Measurements from ENCODE around the gene PRADC1. TPM values are rescaled to one million over a fixed set of nuclear protein-coding genes. Genes with fewer than 3 reads are reported as not detected.

Gene PRADC1
- total RNA-seq, 1 donor from 2014 or later: 97.4 TPM

DNA sequence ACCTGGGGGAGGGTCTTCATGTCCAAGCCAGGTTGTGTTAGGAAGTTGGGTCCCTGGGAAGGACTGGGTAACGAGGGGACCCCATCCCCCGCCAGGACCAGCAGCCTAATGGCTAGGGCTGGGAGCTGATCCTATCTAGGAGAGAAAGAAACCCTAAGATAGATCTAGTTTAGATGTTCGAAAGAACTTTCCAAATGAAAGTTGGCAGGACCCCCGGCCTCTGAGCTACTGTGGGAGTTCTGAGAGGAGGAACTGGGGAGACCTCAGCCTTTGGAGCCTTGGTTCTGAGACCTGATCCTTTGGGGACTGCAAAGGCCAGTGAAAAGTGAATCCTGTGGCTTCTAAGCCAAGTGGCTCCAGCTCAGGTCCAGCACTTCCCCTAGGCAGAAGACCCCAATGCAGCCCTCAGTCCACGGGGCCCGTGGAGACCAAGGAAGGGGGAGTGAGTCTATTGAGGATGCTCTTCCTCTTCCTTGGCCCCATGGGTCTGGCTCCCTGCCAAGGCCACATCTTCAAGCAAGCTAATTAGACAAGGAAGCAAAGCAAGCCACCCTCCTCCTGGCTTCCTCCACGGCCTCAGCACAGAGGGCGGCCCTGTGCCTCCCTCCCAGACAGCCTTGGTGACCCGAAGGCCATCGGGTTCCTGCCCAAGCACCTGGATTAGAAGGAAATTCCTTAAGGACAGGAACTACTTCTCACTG, 24.5 kb upstream of the PRADC1 start:
- Histone ChIP-seq H3K4me1 (no peaks in the 10 kb centered on the region), H3K4me3 (no peak overlapping the region), H3K9me3 (replicated peaks) (no peaks in the 10 kb centered on the region), H3K27ac (replicated peaks) (no peak overlapping the region), H3K27me3 (ENCODE audit: low read depth) (peaks cover 5% of the 10 kb centered on the region), H3K36me3 (peaks cover 25% of the 10 kb centered on the region)
- no peak for DNase-seq
- intact Hi-C loops (cut with micrococcal nuclease): no loop called here
- TF ChIP-seq, protein P1, sequence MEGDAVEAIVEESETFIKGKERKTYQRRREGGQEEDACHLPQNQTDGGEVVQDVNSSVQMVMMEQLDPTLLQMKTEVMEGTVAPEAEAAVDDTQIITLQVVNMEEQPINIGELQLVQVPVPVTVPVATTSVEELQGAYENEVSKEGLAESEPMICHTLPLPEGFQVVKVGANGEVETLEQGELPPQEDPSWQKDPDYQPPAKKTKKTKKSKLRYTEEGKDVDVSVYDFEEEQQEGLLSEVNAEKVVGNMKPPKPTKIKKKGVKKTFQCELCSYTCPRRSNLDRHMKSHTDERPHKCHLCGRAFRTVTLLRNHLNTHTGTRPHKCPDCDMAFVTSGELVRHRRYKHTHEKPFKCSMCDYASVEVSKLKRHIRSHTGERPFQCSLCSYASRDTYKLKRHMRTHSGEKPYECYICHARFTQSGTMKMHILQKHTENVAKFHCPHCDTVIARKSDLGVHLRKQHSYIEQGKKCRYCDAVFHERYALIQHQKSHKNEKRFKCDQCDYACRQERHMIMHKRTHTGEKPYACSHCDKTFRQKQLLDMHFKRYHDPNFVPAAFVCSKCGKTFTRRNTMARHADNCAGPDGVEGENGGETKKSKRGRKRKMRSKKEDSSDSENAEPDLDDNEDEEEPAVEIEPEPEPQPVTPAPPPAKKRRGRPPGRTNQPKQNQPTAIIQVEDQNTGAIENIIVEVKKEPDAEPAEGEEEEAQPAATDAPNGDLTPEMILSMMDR (IDR thresholded peaks at IDR 0.05; ENCODE audit: borderline replicate concordance): no peak

DNA sequence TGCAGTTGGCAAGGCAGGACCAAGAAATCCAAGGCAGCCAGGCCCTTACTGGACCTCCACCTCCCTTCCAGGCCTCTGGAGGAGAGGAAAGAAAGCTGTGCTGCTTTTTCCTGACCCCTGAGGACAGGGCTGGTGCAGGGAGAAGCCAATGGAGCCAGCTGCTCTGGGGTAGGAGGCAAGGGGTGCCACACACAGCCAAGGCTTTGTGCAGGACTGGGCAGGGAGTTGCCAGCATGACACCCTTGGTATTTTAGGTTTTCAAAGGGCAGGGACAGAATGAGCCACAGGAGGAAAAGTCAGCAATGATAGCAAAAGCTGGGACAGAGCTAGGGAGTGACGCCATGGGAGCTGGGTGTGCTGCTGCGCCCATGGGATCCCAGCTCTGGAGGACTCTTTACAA, 24.0 kb upstream of the PRADC1 start:
- Histone ChIP-seq H3K4me1 (no peaks in the 10 kb centered on the region), H3K36me3 (peaks cover 31% of the 10 kb centered on the region), H3K4me3 (no peak overlapping the region), H3K27me3 (ENCODE audit: low read depth) (peaks cover 5% of the 10 kb centered on the region), H3K27ac (replicated peaks) (no peak overlapping the region), H3K9me3 (replicated peaks) (no peaks in the 10 kb centered on the region)
- intact Hi-C loops (cut with micrococcal nuclease): no loop called here
- TF ChIP-seq, protein P1 (IDR thresholded peaks at IDR 0.05; ENCODE audit: borderline replicate concordance): no peak
- DNase-seq: no peak

DNA sequence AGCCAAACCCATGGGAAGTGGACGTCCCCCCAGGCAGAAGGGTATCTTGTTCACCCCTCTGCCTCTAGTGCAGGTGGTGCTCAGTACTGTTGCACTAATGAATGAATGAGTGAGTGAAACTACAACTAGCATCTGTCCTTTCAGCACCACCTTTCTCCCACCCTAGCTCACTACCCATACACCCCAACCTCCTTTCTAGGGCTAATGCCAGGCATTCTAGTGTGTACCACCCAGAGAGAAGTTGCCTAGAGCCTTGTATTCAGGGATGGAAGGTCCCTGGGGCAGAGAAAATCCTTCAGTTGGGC, 23.5 kb upstream of the PRADC1 start:
- H3K9me3 ChIP-seq (replicated peaks): no peaks in the 10 kb centered on the region
- no peak overlapping the region for H3K4me3 ChIP-seq
- TF ChIP-seq, protein P1 (IDR thresholded peaks at IDR 0.05; ENCODE audit: borderline replicate concordance): no peak
- DNase-seq: no peak
- intact Hi-C loops (cut with micrococcal nuclease): no loop called here
- H3K36me3 ChIP-seq: peaks cover 36% of the 10 kb centered on the region
- no peaks in the 10 kb centered on the region for H3K4me1 ChIP-seq
- peaks cover 5% of the 10 kb centered on the region for H3K27me3 ChIP-seq (ENCODE audit: low read depth)
- H3K27ac ChIP-seq (replicated peaks): no peak overlapping the region

DNA sequence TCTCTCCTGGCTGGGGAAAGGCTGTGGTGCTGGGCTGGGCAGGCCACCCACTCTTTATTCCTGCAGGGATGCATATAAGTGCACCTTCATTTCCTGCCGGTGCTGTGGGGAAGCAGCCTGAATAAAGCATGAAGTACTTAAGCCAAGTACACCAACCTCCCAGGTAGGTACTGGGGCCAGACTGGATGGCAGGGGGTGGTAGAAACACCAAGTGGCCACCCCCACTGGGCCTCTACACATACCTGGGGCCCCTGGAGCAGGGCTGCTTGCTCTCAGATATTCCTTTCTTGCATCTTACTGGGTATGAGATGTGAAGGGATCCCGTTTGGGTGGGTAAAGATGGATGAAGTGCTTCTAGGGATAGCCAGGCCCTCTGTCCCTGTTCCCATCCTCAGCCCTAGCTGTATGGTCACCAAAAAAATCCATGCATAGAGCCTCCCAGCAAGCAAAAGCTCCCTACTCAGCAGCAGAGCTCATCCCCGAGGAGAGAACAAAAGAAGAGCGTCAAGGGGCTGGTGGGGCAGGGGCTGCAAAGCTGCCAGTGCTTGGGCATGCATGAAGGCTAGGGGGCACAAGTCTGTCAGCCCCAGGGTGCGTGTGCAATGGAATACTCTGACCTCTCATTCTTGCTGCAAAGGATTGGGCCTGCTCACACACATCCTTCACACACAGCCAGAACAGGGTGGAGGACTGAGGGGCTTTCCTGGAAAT, 23.0 kb upstream of the PRADC1 start:
- H3K27ac ChIP-seq (replicated peaks): no peak overlapping the region
- DNase-seq: no peak
- TF ChIP-seq, protein P1 (IDR thresholded peaks at IDR 0.05; ENCODE audit: borderline replicate concordance): no peak
- H3K36me3 ChIP-seq: peaks cover 41% of the 10 kb centered on the region
- H3K27me3 ChIP-seq (ENCODE audit: low read depth): peaks cover 5% of the 10 kb centered on the region
- no peaks in the 10 kb centered on the region for H3K4me1 ChIP-seq
- H3K9me3 ChIP-seq (replicated peaks): no peaks in the 10 kb centered on the region
- no peak overlapping the region for H3K4me3 ChIP-seq
- intact Hi-C loops (cut with micrococcal nuclease): no loop called here

DNA sequence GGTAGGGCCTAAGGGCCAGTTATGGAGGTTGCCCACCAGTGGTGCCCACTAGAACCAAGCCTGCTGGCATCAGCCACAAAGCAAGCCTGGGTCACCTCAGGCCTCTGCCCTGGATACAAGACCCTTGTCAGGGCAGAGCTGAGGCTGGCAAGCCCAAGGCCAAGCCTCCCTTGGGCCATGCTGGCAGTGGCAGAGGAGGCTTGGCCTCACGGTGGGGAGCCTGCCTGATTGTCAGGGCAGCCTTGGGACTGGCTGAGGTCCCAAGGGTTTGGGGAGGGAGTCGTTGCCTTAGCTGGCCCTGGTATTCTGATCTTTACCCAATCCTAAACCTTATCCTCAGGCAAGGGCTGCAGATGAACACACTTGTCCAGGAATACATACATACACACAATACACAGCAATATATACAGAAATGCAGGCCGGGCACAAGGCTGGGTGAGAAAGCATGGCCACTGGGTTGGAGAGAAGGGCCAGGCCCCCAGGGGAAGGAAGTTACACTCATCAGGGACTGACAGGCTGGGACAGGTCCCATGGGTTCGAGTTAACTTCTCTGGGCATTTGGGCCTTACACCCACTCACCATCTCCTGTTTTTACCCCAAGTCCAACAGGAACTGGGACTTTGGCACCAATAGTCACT, 22.1 kb upstream of the PRADC1 start:
- Histone ChIP-seq H3K27me3 (ENCODE audit: low read depth) (no peaks in the 10 kb centered on the region), H3K4me1 (no peaks in the 10 kb centered on the region), H3K9me3 (replicated peaks) (no peaks in the 10 kb centered on the region), H3K4me3 (no peak overlapping the region), H3K36me3 (peaks cover 50% of the 10 kb centered on the region), H3K27ac (replicated peaks) (no peak overlapping the region)
- no peak for DNase-seq
- intact Hi-C loops (cut with micrococcal nuclease): no loop called here
- TF ChIP-seq, protein P1 (IDR thresholded peaks at IDR 0.05; ENCODE audit: borderline replicate concordance): no peak

Data from left ventricle myocardium inferior (tissue), 1 donor.